ENCODE data around the gene ATP5PB.

The ATP5PB gene

DNA sequence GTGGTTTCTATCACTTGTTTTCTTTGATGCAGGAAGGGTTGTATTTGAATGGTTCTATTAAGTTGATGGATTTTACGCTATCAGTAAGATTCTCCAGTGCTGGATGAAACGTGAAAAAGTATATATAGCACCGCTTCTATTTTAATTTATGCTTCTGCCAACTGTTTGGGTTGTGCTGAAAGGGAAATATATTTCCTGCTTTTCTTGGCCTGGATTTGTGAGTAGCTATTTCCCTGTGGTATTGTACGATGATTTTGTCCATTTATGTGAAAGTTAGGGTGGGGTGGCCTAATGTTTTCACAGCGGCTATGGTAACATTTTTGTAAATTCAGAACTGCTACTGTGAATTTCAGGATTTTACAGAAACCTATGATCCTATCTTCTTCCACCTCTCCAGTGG, 24.8 kb downstream of the ATP5PB start:
- no peak overlapping the region for H3K4me3 ChIP-seq (ENCODE audit: low read depth, low read length)

DNA sequence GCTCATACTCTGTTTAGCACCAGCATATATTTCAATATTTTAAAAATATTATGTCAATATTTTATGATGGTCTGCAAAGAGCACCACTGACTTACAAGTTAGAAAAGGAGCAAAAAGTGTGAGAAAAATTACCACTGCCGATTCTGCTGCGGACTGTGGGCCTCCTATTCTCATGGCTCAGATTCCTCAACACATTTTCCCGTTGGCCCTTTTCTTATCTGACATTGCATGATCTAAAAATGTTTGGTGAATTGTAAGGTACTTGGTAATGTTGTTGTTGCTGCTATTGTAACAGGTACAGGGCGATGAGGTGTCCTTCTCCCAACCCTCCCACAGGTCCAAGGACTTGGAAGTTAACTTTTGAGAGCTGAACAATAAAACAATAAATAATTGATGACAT, 25.3 kb downstream of the ATP5PB start:
- H3K4me3 ChIP-seq (ENCODE audit: low read depth, low read length): no peak overlapping the region

- H3K4me3 ChIP-seq (ENCODE audit: low read depth, low read length): no peak overlapping the region
Measured at GRCh38 chr1:111475701-111476100, 26.4 kb downstream of the ATP5PB start.

GRCh38 chr1:111476214-111476613, 26.9 kb downstream of the ATP5PB start:
- no peak overlapping the region for H3K4me3 ChIP-seq (ENCODE audit: low read depth, low read length)

DNA sequence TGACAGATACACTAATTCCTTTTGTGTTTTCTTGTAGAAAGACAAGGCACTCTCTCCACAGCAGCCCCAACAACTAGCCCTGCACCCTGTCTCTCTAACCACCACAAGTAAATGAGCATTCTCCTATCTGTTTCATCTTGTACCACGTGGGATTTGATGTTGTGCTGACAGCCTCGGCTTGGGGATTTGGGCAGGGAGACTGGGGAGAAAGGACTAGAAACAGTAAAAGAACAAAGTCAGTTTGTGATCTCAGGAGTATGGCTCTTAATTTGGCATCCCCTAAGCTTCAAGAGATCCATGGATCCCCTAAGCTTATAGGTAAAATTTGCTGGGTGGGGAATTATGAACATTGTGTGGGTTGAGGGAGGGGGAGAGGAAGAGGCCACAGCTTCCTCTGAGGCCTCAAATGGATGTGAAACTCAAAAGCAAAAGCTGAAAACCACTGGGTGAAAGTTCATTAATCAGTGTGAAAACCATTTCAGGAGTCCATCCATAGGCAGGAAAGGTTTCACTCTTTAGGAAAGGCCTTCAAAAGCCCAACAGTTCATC, 27.6 kb downstream of the ATP5PB start:
- H3K4me3 ChIP-seq (ENCODE audit: low read depth, low read length): no peak overlapping the region

- H3K4me3 ChIP-seq (ENCODE audit: low read depth, low read length): no peak overlapping the region
Measured at GRCh38 chr1:111480674-111481073, 31.4 kb downstream of the ATP5PB start.

DNA sequence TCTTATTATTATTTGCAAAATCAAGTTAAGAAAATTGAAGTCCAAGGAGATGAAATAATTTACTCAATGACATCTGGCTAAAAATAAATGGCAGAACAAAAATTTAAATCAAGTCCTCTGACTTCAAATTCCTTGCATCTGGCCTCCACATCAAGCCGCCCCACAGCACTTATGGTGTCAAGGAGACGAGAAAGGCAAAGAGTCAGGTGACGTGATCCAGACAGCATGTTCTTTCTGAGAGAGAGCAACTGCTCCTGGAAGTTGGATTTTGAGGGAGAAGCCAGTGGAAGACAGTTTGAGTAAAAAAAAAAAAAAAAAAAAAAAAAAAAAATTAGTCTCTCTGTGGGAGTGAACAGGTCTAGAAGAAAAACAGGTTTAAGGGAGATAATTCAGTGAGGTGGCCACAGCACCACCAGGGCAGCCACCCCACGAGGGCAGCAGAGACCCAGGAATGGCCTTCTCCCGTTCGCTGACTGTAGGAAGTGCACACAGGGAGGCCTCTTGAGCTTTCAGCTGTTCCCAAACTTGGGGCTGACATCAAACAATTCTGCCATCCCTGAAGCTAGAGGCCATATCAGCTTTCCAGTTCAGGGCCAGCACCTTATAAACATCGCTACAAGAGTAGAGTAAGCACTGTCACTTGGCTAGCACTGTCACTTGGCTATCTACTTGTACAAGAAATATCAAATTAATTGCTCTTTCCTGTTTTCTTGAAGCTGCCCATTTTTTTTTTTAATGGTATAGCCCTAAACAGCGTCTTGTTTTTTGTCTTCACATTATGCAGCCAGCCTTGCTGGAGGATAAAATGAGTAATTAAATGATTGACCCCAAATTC, 32.3 kb downstream of the ATP5PB start:
- no peak overlapping the region for H3K4me3 ChIP-seq (ENCODE audit: low read depth, low read length)

GRCh38 chr1:111483166-111483565, 33.9 kb downstream of the ATP5PB start:
- no peak overlapping the region for H3K4me3 ChIP-seq (ENCODE audit: low read depth, low read length)

DNA sequence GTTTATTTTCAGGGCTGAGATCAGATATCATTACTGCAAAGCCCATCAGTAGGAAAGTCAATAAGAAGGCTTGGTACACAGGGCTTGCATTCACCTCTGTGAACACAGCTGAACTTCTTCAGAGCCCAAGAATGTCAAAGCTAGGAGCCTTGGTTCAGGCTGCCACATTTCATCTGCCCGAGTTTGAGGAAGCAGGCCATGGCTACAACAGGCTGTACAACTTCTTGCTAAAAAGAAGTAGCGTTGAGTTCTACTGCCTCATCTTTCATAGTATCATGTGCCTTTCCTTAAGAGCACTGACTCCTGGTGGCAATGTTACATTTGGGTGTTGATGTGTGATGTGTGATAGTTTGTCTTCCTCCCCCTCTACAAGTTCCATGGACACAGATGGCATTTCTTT, 34.6 kb downstream of the ATP5PB start:
- no peak overlapping the region for H3K4me3 ChIP-seq (ENCODE audit: low read depth, low read length)

GRCh38 chr1:111484391-111485026, 35.2 kb downstream of the ATP5PB start:
- no peak overlapping the region for H3K4me3 ChIP-seq (ENCODE audit: low read depth, low read length)

GRCh38 chr1:111486431-111486830, 37.2 kb downstream of the ATP5PB start:
- no peak overlapping the region for H3K4me3 ChIP-seq (ENCODE audit: low read depth, low read length)

DNA sequence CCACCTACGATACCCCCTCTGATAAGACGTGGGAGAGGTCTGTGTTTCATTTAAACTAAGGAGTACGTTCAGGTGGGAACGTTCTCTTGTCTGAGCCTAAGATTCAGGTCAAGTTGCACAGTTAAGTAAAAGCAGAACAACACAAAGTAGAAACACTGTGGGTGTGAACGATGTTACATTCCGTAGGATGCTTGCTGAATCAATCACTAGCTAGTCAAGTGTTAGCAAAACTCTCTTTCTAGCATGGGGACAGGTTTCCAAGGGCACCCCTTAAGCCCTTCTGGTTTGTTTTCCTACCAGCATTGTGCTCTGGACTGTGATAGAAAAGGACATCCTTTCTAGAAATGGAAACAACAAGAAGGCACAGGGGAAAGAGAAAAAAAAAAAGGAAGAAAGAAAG, 37.9 kb downstream of the ATP5PB start:
- H3K4me3 ChIP-seq (ENCODE audit: low read depth, low read length): no peak overlapping the region

DNA sequence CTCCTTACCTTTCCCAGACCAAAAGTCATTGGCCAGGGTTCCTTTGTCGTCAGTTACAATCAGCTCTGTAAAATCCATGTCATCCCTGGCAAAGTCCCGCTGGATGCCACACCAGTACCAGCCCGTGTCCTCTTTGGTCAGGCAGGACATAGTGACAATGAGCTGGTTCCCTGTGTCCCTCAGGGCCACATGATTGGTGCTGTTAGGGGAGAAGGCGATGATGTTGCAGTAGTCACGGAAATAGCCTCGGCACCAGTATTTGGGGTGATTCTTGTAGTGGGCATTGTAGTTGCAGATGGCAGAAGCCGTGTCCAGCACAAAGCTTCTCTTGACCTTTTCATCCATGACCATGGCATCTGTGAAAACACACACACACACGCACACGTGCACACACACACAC, 39.4 kb downstream of the ATP5PB start:
- H3K4me3 ChIP-seq (ENCODE audit: low read depth, low read length): no peak overlapping the region

GRCh38 chr1:111489604-111490003, 40.3 kb downstream of the ATP5PB start:
- H3K4me3 ChIP-seq (ENCODE audit: low read depth, low read length): no peak overlapping the region

GRCh38 chr1:111490220-111490619, 41.0 kb downstream of the ATP5PB start:
- H3K4me3 ChIP-seq (ENCODE audit: low read depth, low read length): no peak overlapping the region

DNA sequence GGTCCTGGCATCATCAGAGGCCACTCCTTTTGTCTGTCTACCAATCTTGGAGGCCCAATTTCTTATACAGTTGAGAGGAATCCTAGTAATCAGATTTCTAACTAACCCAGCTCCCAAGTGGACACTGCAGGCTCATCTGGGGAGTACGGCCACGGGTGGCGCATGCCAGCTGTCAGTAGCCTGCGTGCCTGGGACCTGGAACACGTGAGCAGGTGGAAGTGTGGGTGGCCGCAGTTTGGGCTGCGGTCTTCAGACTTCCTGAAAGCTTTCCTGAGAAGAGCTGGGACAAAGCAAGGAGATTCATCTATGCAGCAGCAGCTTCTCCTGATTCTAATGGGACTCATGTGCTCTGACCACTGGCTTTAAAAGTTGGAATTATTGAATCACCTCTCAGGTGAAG, 41.8 kb downstream of the ATP5PB start:
- H3K4me3 ChIP-seq (ENCODE audit: low read depth, low read length): no peak overlapping the region

GRCh38 chr1:111496398-111496797, 47.1 kb downstream of the ATP5PB start:
- H3K4me3 ChIP-seq (ENCODE audit: low read depth, low read length): no peak overlapping the region

DNA sequence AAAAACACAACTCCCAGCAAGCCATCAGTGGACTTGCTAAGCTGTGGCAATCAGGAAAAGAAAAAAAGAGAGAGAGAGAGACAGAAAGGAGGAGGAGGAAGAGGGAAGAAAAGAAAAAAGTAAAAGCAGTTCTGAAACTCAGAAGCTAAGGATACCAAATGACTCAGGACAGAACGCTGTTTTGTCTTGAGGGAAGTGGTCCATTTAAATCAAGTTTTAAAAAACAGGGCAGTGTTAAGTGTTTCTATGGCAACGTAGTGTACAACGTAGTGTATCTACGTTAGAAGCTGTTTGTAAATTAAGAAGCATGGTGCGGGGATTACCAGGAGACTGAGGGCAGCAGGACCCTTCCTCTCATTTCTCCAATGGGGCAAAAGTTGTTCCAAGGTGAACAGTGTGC, 48.3 kb downstream of the ATP5PB start:
- H3K4me3 ChIP-seq (ENCODE audit: low read depth, low read length): no peak overlapping the region

- H3K4me3 ChIP-seq (ENCODE audit: low read depth, low read length): no peak overlapping the region
Measured at GRCh38 chr1:111499026-111499785, 49.9 kb downstream of the ATP5PB start.

DNA sequence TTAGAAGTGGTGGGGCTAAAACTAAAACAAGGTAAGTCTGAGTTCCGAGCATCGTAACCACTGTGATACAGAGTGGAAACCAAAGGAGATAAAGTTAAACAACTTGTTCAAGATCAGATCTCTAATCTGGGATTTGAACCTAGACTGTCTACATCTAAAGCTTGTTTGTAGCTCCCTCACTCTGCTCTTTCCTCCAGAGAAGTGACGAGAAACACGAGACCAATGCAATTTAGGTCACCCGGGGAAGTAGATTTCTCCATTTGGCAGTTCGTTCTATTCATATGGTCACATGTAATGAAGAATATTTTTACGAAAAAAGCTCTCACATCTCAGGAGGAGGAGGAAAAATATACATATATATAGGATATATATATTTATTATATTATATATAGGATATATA, 52.4 kb downstream of the ATP5PB start:
- H3K4me3 ChIP-seq (ENCODE audit: low read depth, low read length): no peak overlapping the region

GRCh38 chr1:111503585-111504060, 54.4 kb downstream of the ATP5PB start, which contains the start of the genes ADORA3 and TMIGD3:
TSS of gene ADORA3 (minus strand) at chr1:111503633. CDS start at chr1:111503354, 279 bp downstream.
TSS of gene TMIGD3 (minus strand) at chr1:111503633. CDS start at chr1:111503354, 279 bp downstream.
- no peak within 1 kb of the TSS for H3K4me3 ChIP-seq (ENCODE audit: low read depth, low read length)
